DMS 273 treated with DMSO at 0.1 percent for 48 hours (cell line): ENCODE results near the gene CEACAM16.
"Not testable (repeated sequence)": the region's sequence is repeated elsewhere in the genome, so short reads cannot be mapped to it uniquely, and the experiment has no call there.

Experiments used
- DNase-seq: peaks from one replicate; lab custom pipeline; 2025; lab: John Stamatoyannopoulos, UW

Gene CEACAM16

GRCh38 chr19:44703336-44704078, 4.6 kb downstream of the CEACAM16 start:
- DNase-seq = no peak

GRCh38 chr19:44704982-44705381, 6.0 kb downstream of the CEACAM16 start:
- DNase-seq = no peak

DNA sequence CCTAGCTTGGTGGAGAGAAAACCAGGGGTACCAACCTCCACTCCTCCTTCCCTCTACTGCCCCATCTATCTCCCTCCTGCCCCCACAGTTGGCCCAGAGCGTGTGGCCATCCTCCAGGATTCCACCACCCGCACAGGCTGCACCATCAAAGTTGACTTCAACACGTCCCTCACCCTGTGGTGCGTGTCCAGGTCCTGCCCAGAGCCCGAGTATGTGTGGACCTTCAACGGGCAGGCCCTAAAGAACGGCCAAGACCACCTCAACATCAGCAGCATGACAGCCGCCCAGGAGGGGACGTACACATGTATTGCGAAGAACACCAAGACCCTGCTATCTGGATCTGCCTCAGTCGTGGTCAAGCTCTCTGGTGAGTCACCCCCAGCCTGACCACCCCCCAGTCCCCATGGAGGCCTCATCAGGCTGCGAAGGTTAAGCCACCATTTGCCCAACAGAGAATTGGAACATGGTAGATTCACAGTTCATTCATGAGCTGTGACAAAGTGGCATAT, 6.6 kb downstream of the CEACAM16 start:
- no peak for DNase-seq

- DNase-seq = no peak
Measured at GRCh38 chr19:44706506-44707236, 7.7 kb downstream of the CEACAM16 start.

DNA sequence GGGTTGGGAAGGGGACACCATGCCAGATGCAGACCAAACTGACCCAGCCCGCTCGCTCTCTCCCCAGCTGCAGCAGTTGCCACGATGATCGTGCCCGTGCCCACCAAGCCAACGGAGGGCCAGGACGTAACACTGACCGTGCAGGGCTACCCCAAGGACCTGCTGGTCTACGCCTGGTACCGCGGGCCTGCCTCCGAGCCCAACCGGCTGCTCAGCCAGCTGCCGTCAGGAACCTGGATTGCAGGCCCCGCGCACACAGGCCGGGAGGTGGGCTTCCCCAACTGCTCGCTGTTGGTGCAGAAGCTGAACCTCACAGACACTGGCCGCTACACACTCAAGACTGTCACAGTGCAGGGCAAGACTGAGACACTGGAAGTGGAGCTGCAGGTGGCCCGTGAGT, 8.8 kb downstream of the CEACAM16 start:
- DNase-seq = no peak

- no peak for DNase-seq
Measured at GRCh38 chr19:44708940-44709339, 10.0 kb downstream of the CEACAM16 start.

GRCh38 chr19:44709434-44710266, 10.7 kb downstream of the CEACAM16 start:
- DNase-seq = not testable (repeated sequence)

DNA sequence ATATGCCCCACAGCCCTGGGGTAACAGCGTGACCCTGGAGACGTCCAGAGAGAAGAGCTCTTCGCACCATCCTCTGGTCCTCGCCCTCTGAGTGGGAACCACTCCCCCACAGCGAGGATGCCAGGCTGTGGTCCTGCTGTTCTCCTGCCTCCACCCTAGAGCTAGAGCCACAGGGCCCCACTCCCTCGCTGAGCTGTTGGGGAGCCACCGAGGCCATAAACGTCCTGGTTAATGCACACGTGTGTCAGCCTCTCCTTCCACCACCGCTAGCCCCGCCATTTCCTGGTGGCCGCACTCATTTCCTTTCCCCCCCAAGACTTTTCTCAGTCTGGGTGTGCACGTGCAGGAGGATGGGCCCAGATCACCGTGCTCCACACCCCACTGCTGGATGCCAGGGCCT, 11.5 kb downstream of the CEACAM16 start:
- DNase-seq = no peak

DNA sequence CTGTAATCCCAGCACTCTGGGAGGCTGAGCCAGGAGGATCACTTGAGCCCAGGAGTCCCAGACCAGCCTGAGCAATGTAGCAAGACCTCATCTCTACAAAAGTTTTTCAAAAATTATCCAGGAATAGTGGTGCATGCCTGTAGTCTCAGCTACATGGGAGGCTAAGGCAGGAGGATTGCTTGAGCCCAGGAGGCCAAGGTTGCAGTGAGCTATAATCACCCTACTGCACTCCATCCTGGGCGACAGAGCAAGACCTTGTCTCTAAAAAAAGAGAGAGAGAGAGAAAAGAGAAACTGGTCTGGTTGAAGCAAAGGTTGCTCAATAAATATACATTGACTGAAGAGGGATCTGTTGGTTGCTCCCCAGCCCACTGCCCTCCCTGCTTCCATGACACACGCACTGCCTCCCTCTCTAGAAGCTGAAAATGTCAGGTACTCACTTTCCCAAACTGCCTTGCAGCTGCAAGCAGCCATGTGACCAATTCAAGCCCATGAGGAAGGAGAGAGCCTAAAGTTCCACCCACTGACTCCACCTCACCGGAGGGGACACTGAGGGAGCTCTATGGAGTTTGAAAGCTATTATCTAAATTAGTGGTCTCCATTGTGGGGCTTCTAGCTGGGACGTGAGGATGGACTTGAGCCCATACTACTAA, 14.0 kb downstream of the CEACAM16 start:
- DNase-seq = no peak

- DNase-seq = no peak
Measured at GRCh38 chr19:44714597-44715169, 15.7 kb downstream of the CEACAM16 start.

GRCh38 chr19:44717603-44718002, 18.7 kb downstream of the CEACAM16 start:
- no peak for DNase-seq

GRCh38 chr19:44718441-44719261, 19.7 kb downstream of the CEACAM16 start:
- no peak for DNase-seq

DNA sequence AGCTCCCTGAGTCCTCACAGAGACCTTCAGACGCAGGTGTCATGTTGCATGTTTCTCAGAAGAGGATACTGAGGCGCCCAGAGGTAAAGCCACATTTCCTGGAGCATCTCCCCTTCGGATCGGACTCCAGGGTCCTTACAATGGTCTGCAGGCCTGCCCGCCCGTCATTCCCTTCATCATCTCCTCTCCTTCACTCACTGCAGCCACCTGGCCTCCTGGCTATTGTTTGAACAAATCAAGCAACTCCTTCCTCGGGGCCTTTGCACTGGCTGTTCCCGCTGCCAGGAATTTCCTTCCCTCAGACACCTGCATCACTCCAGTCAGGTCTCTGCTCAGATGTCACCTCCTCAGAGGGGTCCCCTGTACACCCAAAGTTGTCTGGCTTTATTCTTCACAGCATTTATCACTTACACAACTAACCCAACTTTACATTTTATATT, 20.3 kb downstream of the CEACAM16 start:
- DNase-seq = no peak

- not testable (repeated sequence) for DNase-seq
Measured at GRCh38 chr19:44720396-44720795, 21.4 kb downstream of the CEACAM16 start.

DNA sequence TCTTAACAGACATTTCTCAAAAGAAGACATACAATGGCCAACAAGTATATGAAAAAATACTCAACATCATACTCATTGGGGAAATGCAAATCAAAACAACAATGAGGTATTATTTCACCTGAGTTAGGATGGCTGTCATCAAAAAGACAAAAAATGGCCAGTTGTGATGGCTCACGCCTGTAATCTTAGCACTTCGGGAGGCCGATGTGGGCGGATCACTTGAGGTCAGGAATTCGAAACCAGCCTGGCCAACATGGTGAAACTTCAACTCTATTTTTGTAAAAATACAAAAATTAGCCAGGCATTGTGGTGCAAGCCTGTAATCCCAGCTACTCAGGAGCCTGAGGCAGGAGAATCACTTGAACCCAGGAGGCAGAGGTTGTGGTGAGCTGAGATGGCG, 22.0 kb downstream of the CEACAM16 start:
- DNase-seq = no peak

DNA sequence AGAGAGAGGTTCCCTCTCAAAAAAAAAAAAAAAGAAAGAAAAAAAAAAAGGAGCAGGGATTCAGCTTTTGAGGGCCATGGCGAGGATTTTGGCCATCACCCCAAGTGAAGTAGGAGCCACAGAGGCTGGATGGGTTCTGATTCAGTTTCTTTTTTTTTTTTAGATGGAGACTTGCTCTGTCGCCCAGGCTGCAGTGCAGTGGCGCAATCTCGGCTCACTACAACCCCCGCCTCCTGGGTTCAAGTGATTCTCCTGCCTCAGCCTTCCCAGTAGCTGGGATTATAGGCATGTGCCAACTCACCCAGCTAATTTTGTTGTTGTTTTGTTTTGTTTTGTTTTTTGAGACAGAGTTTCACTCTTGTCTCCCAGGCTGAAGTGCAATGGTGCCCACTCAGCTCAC, 22.4 kb downstream of the CEACAM16 start:
- DNase-seq = not testable (repeated sequence)

DNA sequence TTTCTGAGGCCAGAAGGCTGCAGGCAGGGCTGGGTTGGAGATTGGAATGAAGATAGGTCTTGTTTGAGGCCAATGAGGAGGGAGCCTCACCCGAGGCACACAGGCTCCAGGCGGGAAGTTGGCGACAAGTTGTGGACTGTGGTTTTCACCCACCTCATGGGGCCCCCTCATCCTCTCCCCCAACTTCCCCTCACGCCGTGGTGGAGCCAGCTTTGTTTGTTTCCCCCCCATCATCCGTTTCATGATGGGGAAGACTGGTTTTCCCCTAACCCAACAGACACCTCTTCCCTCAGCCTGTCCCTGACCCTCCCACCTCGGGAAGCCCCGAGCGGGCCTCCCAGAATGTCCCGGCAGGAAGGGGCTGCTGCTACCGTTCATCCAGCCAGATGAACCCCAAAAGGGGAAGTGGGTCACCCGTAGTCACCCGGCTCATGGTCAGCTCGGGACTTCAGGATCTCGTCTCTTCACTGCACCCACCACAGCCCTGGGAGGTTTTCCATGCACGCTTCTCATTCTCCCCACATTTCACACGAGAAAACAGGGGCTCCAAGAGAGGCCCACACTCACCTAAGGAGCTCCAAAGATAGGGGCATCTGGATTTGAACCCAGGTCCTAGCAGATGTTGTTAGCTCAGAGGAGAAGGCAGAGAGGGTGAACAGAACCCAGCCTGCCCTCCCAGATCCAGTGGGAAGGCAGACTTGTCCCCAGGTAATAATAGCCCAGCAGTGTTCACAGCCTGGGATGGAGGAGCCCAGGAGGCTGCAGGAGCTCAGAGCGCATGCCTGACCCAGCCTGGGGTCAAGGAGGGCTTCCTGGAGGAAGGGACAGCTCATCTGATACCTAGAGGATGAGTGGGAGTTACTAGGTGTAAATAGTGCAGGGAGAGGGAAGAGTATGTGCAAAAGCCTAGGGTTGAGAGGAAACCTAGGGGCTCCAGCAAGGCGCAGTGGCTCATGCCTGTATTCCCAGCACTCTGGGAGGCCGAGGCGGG, 23.5 kb downstream of the CEACAM16 start:
- DNase-seq = no peak

GRCh38 chr19:44723299-44723951, 24.5 kb downstream of the CEACAM16 start:
- DNase-seq = no peak

DNA sequence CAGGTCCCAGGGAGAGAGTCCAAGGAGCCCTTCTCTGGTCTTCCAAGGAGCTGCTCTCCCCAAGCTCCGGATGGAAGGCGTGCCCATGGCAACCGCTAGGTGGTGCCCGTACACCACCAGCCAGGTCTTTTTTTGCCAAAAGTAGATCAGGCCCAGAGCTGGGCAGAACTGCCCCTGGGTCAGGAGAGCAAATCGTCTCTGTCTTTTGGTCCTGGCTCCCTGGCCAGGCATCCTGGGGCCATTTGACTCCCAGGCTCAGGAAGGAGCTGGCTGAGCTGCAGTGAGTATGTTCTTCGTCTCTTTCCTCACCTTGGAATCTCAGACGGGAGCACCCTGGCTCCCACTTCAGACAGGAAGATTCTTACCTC, 25.0 kb downstream of the CEACAM16 start:
- DNase-seq = peak; percentile 24
